HEK293 (cell line): ENCODE data around the gene PTPN5.

Experiments used
- GLIS1 ChIP-seq: fragments of 450-650 bp; formaldehyde crosslinking; IDR thresholded peaks from 2 replicates; pipeline ENCODE4 v1.5.1; 2016; ENCODE audit warnings: missing biosample characterization, missing genetic modification characterization
- ZNF280C ChIP-seq: fragments of 450-650 bp; formaldehyde crosslinking; IDR thresholded peaks from 2 replicates; pipeline ENCODE4 v1.5.1; 2016; ENCODE audit warnings: missing biosample characterization, missing genetic modification characterization
- ZNF302 ChIP-seq: fragments of 450-650 bp; formaldehyde crosslinking; IDR thresholded peaks from 2 replicates; pipeline ENCODE4 v1.5.1; 2016; ENCODE audit warnings: missing biosample characterization, missing genetic modification characterization, low read depth
- ZNF792 ChIP-seq: fragments of 450-650 bp; formaldehyde crosslinking; IDR thresholded peaks from 2 replicates; pipeline ENCODE4 v1.5.1; 2016; ENCODE audit warnings: missing biosample characterization, missing genetic modification characterization

- TF ChIP-seq ZNF302 (tag by site-specific recombination), result no peak
- no peak for TF ChIP-seq GLIS1
- TF ChIP-seq ZNF792, result no peak
- TF ChIP-seq ZNF280C (tag by site-specific recombination), result no peak
Measured at GRCh38 chr11:18778468-18778867, 13.1 kb downstream of the PTPN5 start.
